CD14-positive monocyte (primary cell): ENCODE measurements around the gene MUC6. TPM values are rescaled to one million over a fixed set of nuclear protein-coding genes. Genes with fewer than 3 reads are reported as not detected.

Experiments
- DNase-seq, 3 donors: peaks; one replicate each; pipeline ENCODE4 v3.0.0-alpha.2; 2011 to 2022
- H2AFZ ChIP-seq: 2 replicates; pipeline ENCODE4 v1.6.0; 2012; ENCODE audit warnings: mild to moderate bottlenecking, low read depth, low read length, inconsistent platforms; ENCODE audit not compliant: insufficient read depth, poor library complexity, severe bottlenecking
- H3K27ac ChIP-seq, 2 donors: 1 replicate in 1 of 2; 2 replicates in 1 of 2; pipeline ENCODE4 v1.5.1; 2012 to 2013; ENCODE audit warnings: low read length in 2 of 2, control low read depth in 1 of 2, inconsistent platforms in 1 of 2, low read depth in 1 of 2, mild to moderate bottlenecking in 1 of 2
- H3K27me3 ChIP-seq, 2 donors: one replicate each; pipeline versions ENCODE4 v1.6.0 to v1.6.1; 2011 to 2013; ENCODE audit warnings: low read length in 2 of 2; ENCODE audit not compliant: control insufficient read depth in 2 of 2, insufficient read depth in 2 of 2
- H3K36me3 ChIP-seq, 2 donors: replicated peaks in 1 of 2; 1 replicate in 1 of 2; 2 replicates in 1 of 2; pipeline versions ENCODE4 v1.5.1 to v1.6.1; 2012 to 2013; ENCODE audit warnings: low read length in 2 of 2, control low read depth in 1 of 2, inconsistent platforms in 1 of 2, mild to moderate bottlenecking in 1 of 2; ENCODE audit not compliant: insufficient read depth in 2 of 2, control insufficient read depth in 1 of 2
- H3K4me1 ChIP-seq, 2 donors: 1 replicate in 1 of 2; 2 replicates in 1 of 2; pipeline versions ENCODE4 v1.5.1 to v1.6.1; 2012 to 2013; ENCODE audit warnings: low read length in 2 of 2, control low read depth in 1 of 2, inconsistent platforms in 1 of 2, mild to moderate bottlenecking in 1 of 2, moderate library complexity in 1 of 2; ENCODE audit not compliant: insufficient read depth in 2 of 2, control insufficient read depth in 1 of 2
- H3K4me2 ChIP-seq: replicated peaks from 2 replicates; pipeline ENCODE3; 2012; ENCODE audit warnings: low read length, moderate library complexity, mild to moderate bottlenecking; ENCODE audit not compliant: poor library complexity, severe bottlenecking; ENCODE audit errors: extremely low read depth
- H3K4me3 ChIP-seq, 3 experiments: fragments of 200-600 bp in 1 of 3; sonication (generic) in 1 of 3; replicated peaks in 1 of 3; 1 replicate in 2 of 3; 2 replicates in 1 of 3; pipeline ENCODE4 v1.5.1; 2011 to 2013; ENCODE audit warnings: low read length in 3 of 3, mild to moderate bottlenecking in 3 of 3, control low read depth in 2 of 3, low read depth in 2 of 3, inconsistent platforms in 1 of 3, moderate library complexity in 1 of 3
- H3K79me2 ChIP-seq: 2 replicates; pipeline ENCODE4 v1.6.0; 2012; ENCODE audit warnings: mild to moderate bottlenecking, control low read depth, inconsistent platforms, low read length, moderate library complexity; ENCODE audit not compliant: insufficient read depth
- H3K9ac ChIP-seq: 2 replicates; pipeline ENCODE4 v1.6.0; 2017; ENCODE audit warnings: low read length, mild to moderate bottlenecking; ENCODE audit not compliant: insufficient read depth, poor library complexity, severe bottlenecking
- H3K9me3 ChIP-seq, 2 donors: replicated peaks in 1 of 2; 1 replicate in 1 of 2; 2 replicates in 1 of 2; pipeline versions ENCODE4 v1.5.1 to v1.6.1; 2012 to 2013; ENCODE audit warnings: low read length in 2 of 2, control low read depth in 1 of 2; ENCODE audit not compliant: control insufficient read depth in 1 of 2, insufficient read depth in 1 of 2
- H4K20me1 ChIP-seq: 2 replicates; pipeline ENCODE4 v1.6.0; 2012; ENCODE audit warnings: mild to moderate bottlenecking, low read length, control low read depth, moderate library complexity; ENCODE audit not compliant: insufficient read depth
- H3K27ac Mint-ChIP-seq, 7 donors: one replicate each; pipeline ENCODE4 v1.8.0; 2020; ENCODE audit warnings: mild to moderate bottlenecking in 7 of 7, mixed read lengths in 7 of 7, moderate library complexity in 6 of 7, inconsistent platforms in 2 of 7
- H3K27me3 Mint-ChIP-seq, 3 donors: one replicate each; pipeline ENCODE4 v1.8.0; 2021 to 2022; ENCODE audit warnings: low read depth in 3 of 3, mild to moderate bottlenecking in 3 of 3, mixed read lengths in 3 of 3, moderate library complexity in 3 of 3, inconsistent platforms in 1 of 3
- H3K36me3 Mint-ChIP-seq, 2 donors: one replicate each; pipeline ENCODE4 v1.8.0; 2020; ENCODE audit warnings: mixed read lengths in 2 of 2, inconsistent platforms in 1 of 2, mild to moderate bottlenecking in 1 of 2
- H3K4me1 Mint-ChIP-seq: one replicate; pipeline ENCODE4 v1.8.0; 2020; ENCODE audit warnings: mild to moderate bottlenecking, mixed read lengths
- H3K4me3 Mint-ChIP-seq, 2 donors: one replicate each; pipeline ENCODE4 v1.8.0; 2020; ENCODE audit warnings: mild to moderate bottlenecking in 2 of 2, mixed read lengths in 2 of 2, moderate library complexity in 1 of 2
- H3K9me3 Mint-ChIP-seq, 7 donors: one replicate each; pipeline ENCODE4 v1.8.0; 2020 to 2022; ENCODE audit warnings: mixed read lengths in 7 of 7, mild to moderate bottlenecking in 6 of 7, moderate library complexity in 6 of 7, inconsistent platforms in 2 of 7
- WGBS: methylation state at CpG from one replicate; pipeline ENCODE4 v1.1.5; 2013; ENCODE audit warnings: missing lambda C conversion rate; ENCODE audit not compliant: insufficient coverage; 5-methylcytosine and 5-hydroxymethylcytosine counted together
- intact Hi-C, 2 donors: fragments of 100-400 bp; cut with micrococcal nuclease; formaldehyde crosslinking; loops; one replicate each; pipeline versions ENCODE4 v1.15.0 to v1.15.1; 2023
- polyA plus RNA-seq, 3 donors: library from polyadenylated mRNA; depleted of rRNA in 1 of 3; unstranded in 2 of 3; stranded (reverse) in 1 of 3; fragments of 300-500 nt in 2 of 3; fragments of >200 nt in 1 of 3; fragmentation: Illumina TruSeq in 2 of 3; gene quantifications; 1 replicate in 2 of 3; 2 replicates in 1 of 3; pipeline ENCODE4 v1.2.3, GENCODE V29; 2012 to 2021
- TF ChIP-seq, protein P1 (sequence below): fragments of 200-600 bp; IDR thresholded peaks from one replicate; pipeline ENCODE4 v1.8.0; 2022; ENCODE audit warnings: antibody characterized with exemption, mild to moderate bottlenecking

The MUC6 gene
- polyA plus RNA-seq, 3 donors = not detected

DNA sequence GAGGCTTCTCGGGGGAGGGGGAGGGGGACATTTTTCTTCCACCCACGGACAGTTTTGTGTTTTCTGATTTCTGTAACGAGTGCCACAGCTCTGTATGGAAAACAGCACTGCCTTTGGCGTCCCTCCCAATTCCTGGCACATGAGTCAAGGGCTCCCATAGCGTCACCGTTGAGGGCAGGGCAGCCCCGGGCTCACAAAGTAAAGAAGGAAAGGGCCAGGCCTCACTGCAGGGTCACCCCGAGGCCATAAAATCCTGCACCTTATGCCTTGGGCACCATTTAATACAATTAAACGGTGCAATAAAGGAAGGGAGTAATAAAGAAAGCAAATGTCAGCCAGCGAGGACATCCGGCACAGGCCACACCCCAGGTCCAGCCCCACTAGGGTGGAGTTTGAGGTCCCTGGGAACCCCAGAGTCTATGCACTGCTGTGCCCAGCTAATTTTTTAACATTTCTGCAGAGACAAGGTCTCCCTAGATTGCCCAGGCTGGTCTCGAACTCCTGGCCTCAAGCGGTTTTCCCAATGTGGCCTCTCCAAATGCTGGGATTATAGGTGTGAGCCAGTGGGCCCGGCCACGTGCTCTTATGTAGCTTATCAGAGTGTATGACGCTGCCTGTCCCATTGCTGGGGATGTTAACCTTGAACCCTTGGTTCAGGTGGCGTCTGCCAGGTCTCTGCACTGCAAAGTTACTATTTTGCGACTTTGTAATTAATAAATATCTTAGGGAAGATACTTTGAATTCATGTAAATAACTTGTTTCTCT is 24.5 kb upstream of the MUC6 start:
- WGBS = 91% methylated on average over 11 of the region's 18 CpGs
- no peak for DNase-seq
- intact Hi-C loops = no loop called here
- Mint-ChIP-seq H3K27me3 (peaks cover 4 to 21% (median 20%) of the 10 kb centered on the region in 3 donors), H3K36me3 (no peaks in the 10 kb centered on the region), H3K4me3 (no peak overlapping the region), H3K9me3 (peaks cover 2 to 10% (median 8%) of the 10 kb centered on the region in 7 donors), H3K27ac (no peak overlapping the region), H3K4me1 (peaks cover 6% of the 10 kb centered on the region)
- TF ChIP-seq, protein P1, sequence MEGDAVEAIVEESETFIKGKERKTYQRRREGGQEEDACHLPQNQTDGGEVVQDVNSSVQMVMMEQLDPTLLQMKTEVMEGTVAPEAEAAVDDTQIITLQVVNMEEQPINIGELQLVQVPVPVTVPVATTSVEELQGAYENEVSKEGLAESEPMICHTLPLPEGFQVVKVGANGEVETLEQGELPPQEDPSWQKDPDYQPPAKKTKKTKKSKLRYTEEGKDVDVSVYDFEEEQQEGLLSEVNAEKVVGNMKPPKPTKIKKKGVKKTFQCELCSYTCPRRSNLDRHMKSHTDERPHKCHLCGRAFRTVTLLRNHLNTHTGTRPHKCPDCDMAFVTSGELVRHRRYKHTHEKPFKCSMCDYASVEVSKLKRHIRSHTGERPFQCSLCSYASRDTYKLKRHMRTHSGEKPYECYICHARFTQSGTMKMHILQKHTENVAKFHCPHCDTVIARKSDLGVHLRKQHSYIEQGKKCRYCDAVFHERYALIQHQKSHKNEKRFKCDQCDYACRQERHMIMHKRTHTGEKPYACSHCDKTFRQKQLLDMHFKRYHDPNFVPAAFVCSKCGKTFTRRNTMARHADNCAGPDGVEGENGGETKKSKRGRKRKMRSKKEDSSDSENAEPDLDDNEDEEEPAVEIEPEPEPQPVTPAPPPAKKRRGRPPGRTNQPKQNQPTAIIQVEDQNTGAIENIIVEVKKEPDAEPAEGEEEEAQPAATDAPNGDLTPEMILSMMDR = no peak
- H3K4me1 ChIP-seq = no peaks in the 10 kb centered on the region
- H4K20me1 ChIP-seq = no peaks in the 10 kb centered on the region
- no peaks in the 10 kb centered on the region for H3K79me2 ChIP-seq
- H3K4me2 ChIP-seq = no peak overlapping the region
- H3K27me3 ChIP-seq = peaks cover 0 to 5% of the 10 kb centered on the region in 2 donors
- no peak overlapping the region for H3K9ac ChIP-seq
- no peaks in the 10 kb centered on the region for H3K36me3 ChIP-seq
- no peak overlapping the region for H2AFZ ChIP-seq
- no peak overlapping the region for H3K27ac ChIP-seq
- peaks cover 0 to 4% of the 10 kb centered on the region in 2 donors for H3K9me3 ChIP-seq
- H3K4me3 ChIP-seq = no peak overlapping the region

- peaks cover 0 to 5% of the 10 kb centered on the region in 2 donors for H3K27me3 ChIP-seq
- H3K4me3 ChIP-seq = no peak overlapping the region
- H3K9me3 ChIP-seq = peaks cover 0 to 4% of the 10 kb centered on the region in 2 donors
- peaks cover 2 to 10% (median 7%) of the 10 kb centered on the region in 7 donors for H3K9me3 Mint-ChIP-seq
- no peaks in the 10 kb centered on the region for H3K36me3 Mint-ChIP-seq
- no peak overlapping the region for H3K9ac ChIP-seq
- H3K4me1 ChIP-seq = no peaks in the 10 kb centered on the region
- H3K36me3 ChIP-seq = no peaks in the 10 kb centered on the region
- H3K4me2 ChIP-seq = no peak overlapping the region
- no peak overlapping the region for H2AFZ ChIP-seq
- no peak for DNase-seq
- H3K27me3 Mint-ChIP-seq = peaks cover 4 to 17% (median 16%) of the 10 kb centered on the region in 3 donors
- peaks cover 6% of the 10 kb centered on the region for H3K4me1 Mint-ChIP-seq
- TF ChIP-seq, protein P1 = no peak
- no peak overlapping the region for H3K27ac ChIP-seq
- intact Hi-C loops = no loop called here
- H3K79me2 ChIP-seq = no peaks in the 10 kb centered on the region
- 93% methylated on average over 13 of the region's 16 CpGs for WGBS
- H3K4me3 Mint-ChIP-seq = no peak overlapping the region
- no peak overlapping the region for H3K27ac Mint-ChIP-seq
- H4K20me1 ChIP-seq = no peaks in the 10 kb centered on the region
Measured at GRCh38 chr11:1060410-1060809, 23.9 kb upstream of the MUC6 start.
